RWPE2 (cell line): ENCODE data around the gene PLBD2.

ENCODE experiments used
- ATAC-seq: fragments of 200-7000 bp; cut with Tn5 transposase; 3 replicates; pipeline ENCODE4 v1.9.1; 2021; ENCODE audit warnings: low read depth
- DNase-seq: peaks from one replicate; pipeline ENCODE4 v3.0.0-alpha.2; 2020; ENCODE audit warnings: low spot score
- H3K27ac ChIP-seq: fragments of 450-650 bp; 2 replicates; pipeline ENCODE4 v1.5.1; 2017; ENCODE audit warnings: mild to moderate bottlenecking; ENCODE audit not compliant: poor library complexity, severe bottlenecking
- H3K27me3 ChIP-seq: fragments of 250-450 bp; sonication (Bioruptor Pico); 2 replicates; pipeline ENCODE4 v1.5.1; 2021; ENCODE audit warnings: mild to moderate bottlenecking, moderate library complexity; ENCODE audit not compliant: insufficient read depth, poor library complexity, severe bottlenecking
- H3K36me3 ChIP-seq: fragments of 250-450 bp; sonication (Bioruptor Pico); 2 replicates; pipeline ENCODE4 v1.5.1; 2020; ENCODE audit warnings: low read depth, mild to moderate bottlenecking, moderate library complexity
- H3K4me1 ChIP-seq: fragments of 250-450 bp; sonication (Bioruptor Pico); 2 replicates; pipeline ENCODE4 v1.5.1; 2021; ENCODE audit warnings: mild to moderate bottlenecking, moderate library complexity; ENCODE audit not compliant: insufficient read depth, poor library complexity, severe bottlenecking
- H3K4me3 ChIP-seq: fragments of 250-450 bp; sonication (Bioruptor Pico); 2 replicates; pipeline ENCODE4 v1.5.1; 2021; ENCODE audit warnings: mild to moderate bottlenecking, moderate library complexity; ENCODE audit not compliant: severe bottlenecking
- H3K9me3 ChIP-seq: fragments of 250-450 bp; sonication (Bioruptor Pico); 2 replicates; pipeline ENCODE4 v1.5.1; 2021; ENCODE audit warnings: mild to moderate bottlenecking, moderate library complexity; ENCODE audit not compliant: severe bottlenecking
- TF ChIP-seq, protein P1 (sequence below): fragments of 450-650 bp; IDR thresholded peaks from one replicate; pipeline ENCODE4 v1.5.1; 2017; ENCODE audit warnings: mild to moderate bottlenecking, moderate library complexity; ENCODE audit not compliant: poor library complexity, severe bottlenecking

PLBD2 gene

GRCh38 chr12:113381220-113381619 is 22.8 kb downstream of the PLBD2 start:
- Histone ChIP-seq H3K27me3 (no peaks in the 10 kb centered on the region), H3K9me3 (no peaks in the 10 kb centered on the region), H3K4me1 (no peaks in the 10 kb centered on the region), H3K27ac (no peak overlapping the region), H3K36me3 (no peaks in the 10 kb centered on the region; the same call in 1 of the 2 replicates), H3K4me3 (no peak overlapping the region)
- no peak for ATAC-seq
- TF ChIP-seq, protein P1, sequence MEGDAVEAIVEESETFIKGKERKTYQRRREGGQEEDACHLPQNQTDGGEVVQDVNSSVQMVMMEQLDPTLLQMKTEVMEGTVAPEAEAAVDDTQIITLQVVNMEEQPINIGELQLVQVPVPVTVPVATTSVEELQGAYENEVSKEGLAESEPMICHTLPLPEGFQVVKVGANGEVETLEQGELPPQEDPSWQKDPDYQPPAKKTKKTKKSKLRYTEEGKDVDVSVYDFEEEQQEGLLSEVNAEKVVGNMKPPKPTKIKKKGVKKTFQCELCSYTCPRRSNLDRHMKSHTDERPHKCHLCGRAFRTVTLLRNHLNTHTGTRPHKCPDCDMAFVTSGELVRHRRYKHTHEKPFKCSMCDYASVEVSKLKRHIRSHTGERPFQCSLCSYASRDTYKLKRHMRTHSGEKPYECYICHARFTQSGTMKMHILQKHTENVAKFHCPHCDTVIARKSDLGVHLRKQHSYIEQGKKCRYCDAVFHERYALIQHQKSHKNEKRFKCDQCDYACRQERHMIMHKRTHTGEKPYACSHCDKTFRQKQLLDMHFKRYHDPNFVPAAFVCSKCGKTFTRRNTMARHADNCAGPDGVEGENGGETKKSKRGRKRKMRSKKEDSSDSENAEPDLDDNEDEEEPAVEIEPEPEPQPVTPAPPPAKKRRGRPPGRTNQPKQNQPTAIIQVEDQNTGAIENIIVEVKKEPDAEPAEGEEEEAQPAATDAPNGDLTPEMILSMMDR, result no peak
- no peak for DNase-seq

DNA sequence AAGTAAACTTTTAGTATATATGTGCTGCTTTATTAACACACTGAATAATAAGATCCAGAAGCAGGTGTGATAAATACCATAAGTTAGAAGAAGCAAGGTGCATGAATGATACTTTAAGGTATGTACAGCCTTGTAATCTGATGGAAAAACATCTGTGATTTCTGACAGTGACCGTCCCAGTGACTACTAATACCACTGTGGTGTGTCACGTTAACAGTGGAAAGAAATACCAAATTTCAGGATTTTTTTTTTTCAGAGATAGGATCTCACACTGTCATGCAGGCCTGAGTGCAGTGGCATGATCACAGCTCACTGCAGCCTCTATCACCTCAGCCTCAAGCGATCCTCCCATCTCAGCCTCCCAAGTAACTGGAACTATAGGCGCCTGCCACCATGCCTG is 23.8 kb downstream of the PLBD2 start:
- TF ChIP-seq, protein P1, result no peak

GRCh38 chr12:113384778-113385177 is 26.4 kb downstream of the PLBD2 start:
- no peak overlapping the region for H3K4me3 ChIP-seq
- no peaks in the 10 kb centered on the region for H3K27me3 ChIP-seq
- DNase-seq (no peak), ATAC-seq (no peak)
- TF ChIP-seq, protein P1, result no peak
- H3K36me3 ChIP-seq, result no peaks in the 10 kb centered on the region
- H3K4me1 ChIP-seq, result no peaks in the 10 kb centered on the region
- no peak overlapping the region for H3K27ac ChIP-seq
- H3K9me3 ChIP-seq, result no peaks in the 10 kb centered on the region

More for the DNA sequence above, 23.8 kb downstream of the PLBD2 start:
- Histone ChIP-seq H3K27ac (no peak overlapping the region), H3K36me3 (no peaks in the 10 kb centered on the region; the same call in 1 of the 2 replicates), H3K4me3 (no peak overlapping the region), H3K27me3 (no peaks in the 10 kb centered on the region), H3K9me3 (no peaks in the 10 kb centered on the region), H3K4me1 (no peaks in the 10 kb centered on the region)
- no peak for ATAC-seq
- no peak for DNase-seq

- DNase-seq (no peak), ATAC-seq (no peak)
- Histone ChIP-seq H3K27me3 (no peaks in the 10 kb centered on the region), H3K4me3 (no peak overlapping the region), H3K4me1 (no peaks in the 10 kb centered on the region), H3K9me3 (no peaks in the 10 kb centered on the region), H3K27ac (no peak overlapping the region), H3K36me3 (no peaks in the 10 kb centered on the region)
- TF ChIP-seq, protein P1, result no peak
Measured at GRCh38 chr12:113385282-113385882, 27.0 kb downstream of the PLBD2 start.

DNA sequence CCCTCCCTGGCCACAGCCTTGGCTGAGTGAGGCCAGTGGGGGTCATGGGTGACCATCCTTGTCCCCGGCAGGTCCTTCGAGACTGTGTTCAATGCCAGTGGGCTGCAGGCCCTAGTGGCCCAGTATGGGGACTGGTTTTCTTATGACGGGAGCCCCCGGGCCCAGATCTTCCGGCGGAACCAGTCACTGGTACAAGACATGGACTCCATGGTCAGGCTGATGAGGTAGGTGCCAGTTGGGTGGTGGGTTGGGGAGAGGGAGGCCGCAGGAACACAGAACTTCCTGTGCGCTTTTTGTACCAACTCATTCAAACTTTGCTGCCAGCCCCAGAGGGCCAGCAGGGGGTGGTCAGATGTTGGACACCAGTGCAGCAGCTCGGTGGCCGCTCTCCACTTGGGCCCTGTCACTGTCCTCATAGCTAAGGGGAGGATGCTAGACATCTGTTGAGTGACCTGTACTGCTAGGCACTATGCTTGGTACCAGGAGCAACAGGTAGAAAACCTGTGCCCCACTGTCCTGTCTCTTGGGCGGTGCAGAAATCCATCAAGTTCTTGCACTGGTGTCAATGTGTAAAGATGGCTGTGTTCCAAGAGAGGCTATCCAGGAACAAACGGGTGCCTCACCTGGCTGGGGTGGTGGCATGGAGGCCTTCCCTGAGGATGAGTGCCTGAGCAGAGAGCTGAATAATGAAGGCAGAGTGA is 28.6 kb downstream of the PLBD2 start:
- H3K9me3 ChIP-seq, result no peaks in the 10 kb centered on the region
- no peak overlapping the region for H3K27ac ChIP-seq
- H3K4me1 ChIP-seq, result no peaks in the 10 kb centered on the region
- H3K27me3 ChIP-seq, result no peaks in the 10 kb centered on the region
- DNase-seq (no peak), ATAC-seq (no peak)
- TF ChIP-seq, protein P1, result no peak
- H3K4me3 ChIP-seq, result no peak overlapping the region
- H3K36me3 ChIP-seq, result no peaks in the 10 kb centered on the region
